GM12801 (cell line): ENCODE data around the gene PCLO.

Experiments
- TF ChIP-seq, protein P1 (sequence below): IDR thresholded peaks from one replicate; pipeline ENCODE4 v1.5.1; 2011; ENCODE audit warnings: control low read depth; ENCODE audit not compliant: insufficient read length; ENCODE audit errors: extremely low read depth

Gene PCLO

DNA sequence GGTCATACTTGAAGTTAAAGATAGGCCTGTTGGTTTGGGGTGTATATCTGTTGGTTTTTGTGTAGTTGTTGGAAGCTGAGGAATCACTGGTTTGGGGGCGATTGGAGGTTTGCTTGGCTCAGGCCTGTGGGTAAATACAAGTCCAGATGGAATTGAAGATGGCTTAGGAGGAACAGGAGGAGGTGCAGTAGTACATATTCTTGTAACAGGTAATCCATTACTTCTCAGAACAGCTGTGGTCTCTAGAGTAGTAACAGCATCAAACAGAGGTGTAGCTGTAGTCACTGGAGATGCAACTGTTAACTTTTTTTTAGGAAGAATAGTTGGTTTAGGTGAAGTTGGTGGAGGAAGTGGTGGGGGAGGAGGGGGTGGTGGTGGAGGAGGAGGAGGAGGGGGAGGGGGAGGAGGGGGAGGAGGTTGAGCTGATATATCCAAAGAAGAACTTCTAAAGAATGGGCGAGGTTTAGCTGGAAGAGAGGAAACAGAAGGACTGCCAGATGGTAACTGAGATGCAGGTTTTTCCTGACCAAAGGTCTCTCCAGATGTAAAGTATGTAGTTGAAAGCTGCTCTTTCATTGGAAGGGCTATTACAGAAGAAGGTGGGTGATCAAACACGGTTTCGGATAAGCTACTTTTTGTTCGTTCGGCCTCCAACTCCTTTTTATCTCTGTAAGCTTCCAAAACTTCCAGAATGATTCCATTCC lies 209.2 kb downstream of the PCLO start:
- TF ChIP-seq, protein P1, sequence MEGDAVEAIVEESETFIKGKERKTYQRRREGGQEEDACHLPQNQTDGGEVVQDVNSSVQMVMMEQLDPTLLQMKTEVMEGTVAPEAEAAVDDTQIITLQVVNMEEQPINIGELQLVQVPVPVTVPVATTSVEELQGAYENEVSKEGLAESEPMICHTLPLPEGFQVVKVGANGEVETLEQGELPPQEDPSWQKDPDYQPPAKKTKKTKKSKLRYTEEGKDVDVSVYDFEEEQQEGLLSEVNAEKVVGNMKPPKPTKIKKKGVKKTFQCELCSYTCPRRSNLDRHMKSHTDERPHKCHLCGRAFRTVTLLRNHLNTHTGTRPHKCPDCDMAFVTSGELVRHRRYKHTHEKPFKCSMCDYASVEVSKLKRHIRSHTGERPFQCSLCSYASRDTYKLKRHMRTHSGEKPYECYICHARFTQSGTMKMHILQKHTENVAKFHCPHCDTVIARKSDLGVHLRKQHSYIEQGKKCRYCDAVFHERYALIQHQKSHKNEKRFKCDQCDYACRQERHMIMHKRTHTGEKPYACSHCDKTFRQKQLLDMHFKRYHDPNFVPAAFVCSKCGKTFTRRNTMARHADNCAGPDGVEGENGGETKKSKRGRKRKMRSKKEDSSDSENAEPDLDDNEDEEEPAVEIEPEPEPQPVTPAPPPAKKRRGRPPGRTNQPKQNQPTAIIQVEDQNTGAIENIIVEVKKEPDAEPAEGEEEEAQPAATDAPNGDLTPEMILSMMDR: no peak

DNA sequence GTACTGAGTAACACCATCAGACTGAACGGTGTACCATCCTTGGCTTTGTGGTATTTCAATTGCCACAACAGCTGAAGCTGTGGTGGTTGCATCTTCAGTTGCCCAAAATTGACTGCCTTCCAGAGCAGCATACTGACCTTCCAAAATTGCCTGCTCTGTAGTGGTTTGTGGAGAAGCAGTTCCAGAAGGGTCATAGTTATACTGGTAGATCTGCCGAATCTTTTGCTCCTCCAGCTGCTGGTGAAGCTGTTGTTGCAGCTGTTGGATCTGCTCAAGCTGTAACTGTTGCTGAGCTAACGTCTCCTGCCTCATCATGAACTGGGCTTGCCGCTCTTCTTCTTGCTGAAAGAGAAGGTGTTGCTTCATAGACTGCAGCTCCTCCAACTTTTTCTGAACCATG lies 212.2 kb downstream of the PCLO start:
- TF ChIP-seq, protein P1: no peak

DNA sequence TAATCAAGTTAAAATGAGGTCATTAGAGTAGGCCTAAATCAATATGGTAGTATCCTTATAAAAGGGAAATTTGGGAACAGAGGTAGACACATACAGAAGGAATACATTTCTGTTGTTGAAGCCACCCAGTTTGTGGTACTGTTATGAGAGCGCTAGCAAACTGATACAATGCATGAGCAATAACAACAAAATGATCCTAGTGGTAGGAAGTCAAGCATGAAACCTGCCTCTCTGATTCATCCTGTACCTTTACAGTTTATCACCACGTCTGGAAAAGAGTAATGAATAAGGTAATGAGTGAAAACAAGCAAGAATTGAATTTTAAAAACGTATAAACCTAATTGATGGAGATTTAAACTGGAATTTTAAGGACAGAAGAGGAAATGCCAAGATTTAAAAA lies 217.2 kb downstream of the PCLO start:
- TF ChIP-seq, protein P1: no peak

DNA sequence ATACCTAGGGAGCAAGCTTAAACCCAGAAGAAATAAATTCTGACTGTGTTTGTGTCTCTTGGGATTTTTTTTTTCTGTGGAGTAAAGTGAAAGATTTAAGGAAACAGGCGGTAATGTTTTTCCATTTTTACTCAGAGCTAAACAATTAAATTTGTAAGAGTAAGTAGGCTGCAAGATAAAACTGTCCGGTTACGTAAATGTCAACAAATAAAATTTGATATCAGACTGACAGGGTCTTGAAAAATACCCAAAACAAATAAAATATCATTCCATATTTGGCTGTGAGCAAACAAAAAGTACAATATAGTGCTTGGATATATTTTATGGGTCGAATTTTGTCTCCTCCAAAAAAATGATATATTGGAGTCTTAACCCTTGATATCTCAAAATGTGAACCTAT lies 217.6 kb downstream of the PCLO start:
- TF ChIP-seq, protein P1: no peak

DNA sequence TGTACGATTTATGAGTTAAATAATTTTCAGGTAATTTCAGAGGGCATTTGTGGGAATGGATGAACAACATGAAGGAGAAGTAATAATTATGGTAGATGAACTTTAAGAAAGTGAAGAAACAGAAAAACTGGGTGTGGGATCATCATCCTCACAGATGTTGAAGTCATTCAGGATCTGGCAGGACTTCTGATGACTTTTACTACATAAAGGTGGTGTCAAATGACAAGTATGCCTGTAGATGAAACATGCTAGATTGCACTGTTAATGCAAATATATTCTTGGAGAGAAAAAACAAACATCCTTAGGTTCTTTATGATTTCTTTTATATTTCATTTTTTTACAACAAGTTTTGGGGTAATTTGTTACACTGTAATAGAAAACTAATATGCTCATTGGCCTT lies 230.2 kb downstream of the PCLO start:
- TF ChIP-seq, protein P1: no peak

GRCh38 chr7:82926477-82926876 lies 236.2 kb downstream of the PCLO start:
- TF ChIP-seq, protein P1: no peak

DNA sequence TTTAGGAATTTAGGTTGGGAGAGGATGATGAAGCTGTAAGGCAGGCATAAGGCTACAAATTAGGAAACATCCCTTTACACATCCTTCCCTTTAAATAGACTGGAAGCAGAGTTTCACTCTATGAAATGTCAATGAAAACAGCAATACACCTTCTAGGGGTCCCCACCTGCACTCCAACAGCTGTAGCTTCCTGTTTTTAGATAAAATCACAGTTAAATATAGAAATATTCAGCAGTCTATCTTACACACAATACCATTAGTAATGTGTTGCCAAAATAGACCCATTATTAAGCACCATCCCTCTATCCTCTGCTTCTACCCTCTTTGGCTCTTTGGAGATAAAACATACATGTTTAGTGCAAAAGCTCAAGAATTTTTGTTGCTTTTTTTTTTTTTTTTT lies 237.4 kb downstream of the PCLO start:
- TF ChIP-seq, protein P1: no peak
